ENCODE measurements around the gene IL17RC. TPM values are rescaled to one million over a fixed set of nuclear protein-coding genes. Genes with fewer than 3 reads are reported as not detected.
"Not testable (repeated sequence)": the region's sequence is repeated elsewhere in the genome, so short reads cannot be mapped to it uniquely, and the experiment has no call there.

Gene IL17RC
- total RNA-seq, 1 donor from 2014 or later: 21.3 TPM

- Mint-ChIP-seq H3K27ac (ENCODE audit: unreplicated experiment) (peak overlapping the region; percentile 72), H3K27me3 (ENCODE audit: low read depth) (no peaks in the 10 kb centered on the region), H3K4me3 (ENCODE audit: unreplicated experiment) (no peak overlapping the region), H3K9me3 (ENCODE audit: low read depth) (no peaks in the 10 kb centered on the region), H3K4me1 (ENCODE audit: low read depth) (peaks cover 58% of the 10 kb centered on the region), H3K36me3 (ENCODE audit: low read depth) (peaks cover 7% of the 10 kb centered on the region)
- no peak for DNase-seq (ENCODE audit: low spot score)
- no peak for TF ChIP-seq CTCF (IDR thresholded peaks at IDR 0.05)
Observed at GRCh38 chr3:9897408-9898372, 19.2 kb upstream of the IL17RC start.

- Mint-ChIP-seq H3K4me3 (ENCODE audit: unreplicated experiment) (no peak overlapping the region), H3K36me3 (ENCODE audit: low read depth) (peaks cover 5% of the 10 kb centered on the region), H3K27ac (ENCODE audit: unreplicated experiment) (no peak overlapping the region), H3K27me3 (ENCODE audit: low read depth) (no peaks in the 10 kb centered on the region), H3K4me1 (ENCODE audit: low read depth) (peaks cover 60% of the 10 kb centered on the region), H3K9me3 (ENCODE audit: low read depth) (no peaks in the 10 kb centered on the region)
- TF ChIP-seq CTCF (IDR thresholded peaks at IDR 0.05): no peak
- DNase-seq (ENCODE audit: low spot score): no peak
Observed at GRCh38 chr3:9898467-9899241, 18.2 kb upstream of the IL17RC start.

GRCh38 chr3:9899289-9899791 lies 17.6 kb upstream of the IL17RC start:
- H3K36me3 Mint-ChIP-seq (ENCODE audit: low read depth): peaks cover 3% of the 10 kb centered on the region
- TF ChIP-seq CTCF (IDR thresholded peaks at IDR 0.05): no peak
- H3K27ac Mint-ChIP-seq (ENCODE audit: unreplicated experiment): no peak overlapping the region
- no peak overlapping the region for H3K4me3 Mint-ChIP-seq (ENCODE audit: unreplicated experiment)
- peaks cover 56% of the 10 kb centered on the region for H3K4me1 Mint-ChIP-seq (ENCODE audit: low read depth)
- no peak for DNase-seq (ENCODE audit: low spot score)
- H3K9me3 Mint-ChIP-seq (ENCODE audit: low read depth): no peaks in the 10 kb centered on the region
- H3K27me3 Mint-ChIP-seq (ENCODE audit: low read depth): no peaks in the 10 kb centered on the region

- not testable (repeated sequence) for H3K9me3 Mint-ChIP-seq (ENCODE audit: low read depth); DNase-seq (ENCODE audit: low spot score); H3K4me3 Mint-ChIP-seq (ENCODE audit: unreplicated experiment); H3K36me3 Mint-ChIP-seq (ENCODE audit: low read depth); H3K27me3 Mint-ChIP-seq (ENCODE audit: low read depth); H3K27ac Mint-ChIP-seq (ENCODE audit: unreplicated experiment)
- peaks cover 50% of the 10 kb centered on the region for H3K4me1 Mint-ChIP-seq (ENCODE audit: low read depth)
Observed at GRCh38 chr3:9900965-9901415, 15.9 kb upstream of the IL17RC start.

- Mint-ChIP-seq H3K4me3 (ENCODE audit: unreplicated experiment) (no peak overlapping the region), H3K27ac (ENCODE audit: unreplicated experiment) (no peak overlapping the region), H3K9me3 (ENCODE audit: low read depth) (no peaks in the 10 kb centered on the region), H3K27me3 (ENCODE audit: low read depth) (no peaks in the 10 kb centered on the region), H3K36me3 (ENCODE audit: low read depth) (no peaks in the 10 kb centered on the region), H3K4me1 (ENCODE audit: low read depth) (peaks cover 44% of the 10 kb centered on the region)
- DNase-seq (ENCODE audit: low spot score): no peak
- TF ChIP-seq CTCF (IDR thresholded peaks at IDR 0.05): no peak
Observed at GRCh38 chr3:9901967-9902366, 14.9 kb upstream of the IL17RC start.
